GF-D8 (cell line): Measurements from ENCODE around the gene PANK3.
"Not testable (repeated sequence)": the region's sequence is repeated elsewhere in the genome, so short reads cannot be mapped to it uniquely, and the experiment has no call there.

Experiments used
- DNase-seq: peaks from one replicate; lab custom pipeline; 2025; lab: John Stamatoyannopoulos, UW

Gene PANK3

GRCh38 chr5:168592014-168592368 lies 12.8 kb upstream of the PANK3 start:
- no peak for DNase-seq

GRCh38 chr5:168591302-168592013 lies 12.3 kb upstream of the PANK3 start:
- no peak for DNase-seq

GRCh38 chr5:168590666-168591065 lies 11.5 kb upstream of the PANK3 start:
- DNase-seq = no peak

GRCh38 chr5:168587987-168588386 lies 8.8 kb upstream of the PANK3 start:
- no peak for DNase-seq

GRCh38 chr5:168585119-168585856 lies 6.1 kb upstream of the PANK3 start:
- no peak for DNase-seq

GRCh38 chr5:168583742-168584482 lies 4.7 kb upstream of the PANK3 start:
- DNase-seq = no peak

- DNase-seq = not testable (repeated sequence)
Observed at GRCh38 chr5:168580814-168581469, 1.8 kb upstream of the PANK3 start.

DNA sequence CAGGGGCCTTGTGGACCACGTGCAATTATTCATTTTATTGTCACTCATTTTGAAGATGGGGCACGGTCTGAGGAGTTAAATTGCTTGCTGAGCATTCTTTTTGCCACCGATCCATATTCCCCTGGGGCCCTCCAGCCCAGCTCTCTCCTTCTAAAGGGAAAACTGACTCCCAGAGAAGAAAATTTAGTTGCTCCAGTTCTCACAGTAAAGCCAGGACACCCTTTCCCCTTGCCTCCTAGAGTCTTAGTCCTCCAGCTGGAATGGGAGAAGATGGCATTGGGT lies 1.0 kb upstream of the PANK3 start:
- DNase-seq = no peak

- peak; percentile 94 for DNase-seq
Observed at GRCh38 chr5:168579488-168580226, 489 bp upstream of the PANK3 start.

DNA sequence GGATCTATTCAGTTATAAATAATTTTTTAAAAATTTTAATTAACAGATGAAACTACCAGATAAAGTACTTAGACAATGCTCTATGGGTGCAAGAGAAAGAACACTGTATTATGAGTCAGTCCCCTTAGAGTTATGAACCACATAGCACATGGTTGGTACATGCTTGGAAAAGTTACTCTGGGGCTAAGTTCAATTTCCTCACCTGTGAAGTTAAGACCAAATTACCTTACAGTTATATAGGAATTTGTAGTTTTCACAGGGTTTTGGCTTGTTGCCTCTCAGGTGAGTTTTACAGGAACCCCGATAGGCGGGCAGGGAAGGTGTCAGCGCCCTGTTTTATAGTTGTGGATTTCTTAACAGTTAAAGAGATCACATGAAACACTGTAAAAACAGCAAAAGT lies 1.2 kb downstream of the PANK3 start:
- DNase-seq = no peak

- no peak for DNase-seq
Observed at GRCh38 chr5:168575391-168576372, 3.5 kb downstream of the PANK3 start.

DNA sequence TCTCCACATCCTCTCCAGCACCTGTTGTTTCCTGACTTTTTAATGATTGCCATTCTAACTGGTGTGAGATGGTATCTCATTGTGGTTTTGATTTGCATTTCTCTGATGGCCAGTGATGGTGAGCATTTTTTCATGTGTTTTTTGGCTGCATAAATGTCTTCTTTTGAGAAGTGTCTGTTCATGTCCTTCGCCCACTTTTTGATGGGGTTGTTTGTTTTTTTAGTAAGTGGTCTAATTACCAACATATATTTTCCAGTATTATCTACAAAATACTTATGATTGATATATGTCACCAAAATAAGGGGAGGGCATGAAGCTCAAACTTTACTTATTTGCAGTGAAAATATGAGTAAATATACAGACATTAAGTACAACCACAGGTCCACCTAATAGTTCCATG lies 5.0 kb downstream of the PANK3 start:
- not testable (repeated sequence) for DNase-seq

DNA sequence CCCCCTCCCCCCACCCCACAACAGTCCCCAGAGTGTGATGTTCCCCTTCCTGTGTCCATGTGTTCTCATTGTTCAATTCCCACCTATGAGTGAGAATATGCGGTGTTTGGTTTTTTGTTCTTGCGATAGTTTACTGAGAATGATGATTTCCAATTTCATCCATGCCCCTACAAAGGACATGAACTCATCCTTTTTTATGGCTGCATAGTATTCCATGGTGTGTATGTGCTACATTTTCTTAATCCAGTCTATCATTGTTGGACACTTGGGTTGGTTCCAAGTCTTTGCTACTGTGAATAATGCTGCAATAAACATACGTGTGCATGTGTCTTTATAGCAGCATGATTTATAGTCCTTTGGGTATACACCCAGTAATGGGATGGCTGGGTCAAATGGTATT lies 5.5 kb downstream of the PANK3 start:
- not testable (repeated sequence) for DNase-seq

DNA sequence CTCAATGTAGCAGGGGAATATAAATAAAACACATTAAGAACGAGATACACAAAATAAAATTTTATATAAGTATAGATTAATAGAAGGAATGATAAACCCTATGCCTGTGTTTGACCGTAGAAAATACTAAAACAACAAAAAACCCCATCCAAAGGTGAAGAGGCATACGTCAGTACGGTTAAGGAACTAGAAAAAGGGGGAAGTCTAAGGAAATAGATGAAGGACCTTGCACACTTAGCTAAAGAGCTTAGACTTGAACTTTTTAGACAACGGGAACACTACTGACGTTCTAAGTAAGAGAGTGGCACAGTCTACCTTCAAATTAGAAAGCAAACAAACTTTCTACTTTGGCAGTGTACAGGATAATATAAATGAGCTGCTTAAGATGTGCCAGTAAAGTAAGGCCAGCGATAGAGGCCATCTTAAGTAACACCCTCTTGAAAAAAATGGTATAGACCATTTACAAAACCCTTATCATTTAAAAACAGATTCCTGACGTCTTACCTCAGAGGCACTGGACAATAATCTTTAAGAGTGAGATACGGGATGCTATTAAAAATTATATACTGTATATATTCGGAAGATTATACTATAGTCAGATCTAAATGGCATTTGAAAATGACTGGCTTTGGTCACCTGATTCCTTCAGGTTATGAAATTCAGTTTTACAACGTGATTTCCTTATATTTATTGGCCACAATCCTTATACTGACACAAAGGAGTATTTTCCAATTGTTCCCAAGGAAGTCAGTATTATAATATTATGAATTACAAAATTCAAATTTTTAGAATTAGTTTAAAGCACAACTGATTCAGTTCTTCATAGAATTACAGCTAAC lies 8.5 kb downstream of the PANK3 start:
- DNase-seq = no peak

GRCh38 chr5:168568738-168569137 lies 10.4 kb downstream of the PANK3 start:
- no peak for DNase-seq

DNA sequence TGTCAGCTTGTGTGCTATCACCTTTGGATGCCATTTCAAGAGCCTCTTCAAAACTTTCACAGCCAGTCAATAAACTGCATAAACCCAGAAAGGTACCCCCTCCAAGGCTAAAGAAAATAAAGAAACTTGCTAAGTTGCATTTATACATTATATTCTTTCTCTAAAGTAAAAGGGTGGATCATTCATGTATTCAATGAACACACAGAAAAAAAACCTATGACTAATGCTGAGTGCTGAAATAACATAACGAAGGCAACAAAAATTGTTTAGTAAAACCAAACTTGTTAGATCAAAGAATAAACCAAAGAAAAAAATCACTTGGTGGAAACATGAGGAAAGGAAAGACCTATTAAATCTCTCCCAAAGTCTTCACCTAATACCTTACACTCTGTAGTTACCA lies 15.2 kb downstream of the PANK3 start:
- DNase-seq = no peak

- no peak for DNase-seq
Observed at GRCh38 chr5:168562279-168562678, 16.9 kb downstream of the PANK3 start.

DNA sequence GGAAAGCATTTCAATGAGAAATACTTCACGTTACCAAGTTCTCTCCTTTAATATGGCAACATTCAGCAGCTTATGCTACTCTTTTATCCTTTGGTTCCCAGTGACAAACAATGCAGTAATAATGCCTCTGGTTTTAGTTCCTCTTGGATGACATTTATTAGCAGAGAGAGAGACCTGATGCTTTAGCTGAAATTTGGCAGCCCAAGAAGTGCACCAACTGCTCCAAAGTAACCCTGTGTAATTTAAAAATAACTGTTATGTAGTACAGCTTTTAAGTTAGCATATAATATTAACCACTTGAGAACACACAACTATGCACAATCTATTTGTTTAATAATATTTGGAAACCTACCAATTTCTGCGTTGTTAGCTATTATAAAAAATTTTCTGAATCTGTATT lies 21.8 kb downstream of the PANK3 start:
- no peak for DNase-seq

DNA sequence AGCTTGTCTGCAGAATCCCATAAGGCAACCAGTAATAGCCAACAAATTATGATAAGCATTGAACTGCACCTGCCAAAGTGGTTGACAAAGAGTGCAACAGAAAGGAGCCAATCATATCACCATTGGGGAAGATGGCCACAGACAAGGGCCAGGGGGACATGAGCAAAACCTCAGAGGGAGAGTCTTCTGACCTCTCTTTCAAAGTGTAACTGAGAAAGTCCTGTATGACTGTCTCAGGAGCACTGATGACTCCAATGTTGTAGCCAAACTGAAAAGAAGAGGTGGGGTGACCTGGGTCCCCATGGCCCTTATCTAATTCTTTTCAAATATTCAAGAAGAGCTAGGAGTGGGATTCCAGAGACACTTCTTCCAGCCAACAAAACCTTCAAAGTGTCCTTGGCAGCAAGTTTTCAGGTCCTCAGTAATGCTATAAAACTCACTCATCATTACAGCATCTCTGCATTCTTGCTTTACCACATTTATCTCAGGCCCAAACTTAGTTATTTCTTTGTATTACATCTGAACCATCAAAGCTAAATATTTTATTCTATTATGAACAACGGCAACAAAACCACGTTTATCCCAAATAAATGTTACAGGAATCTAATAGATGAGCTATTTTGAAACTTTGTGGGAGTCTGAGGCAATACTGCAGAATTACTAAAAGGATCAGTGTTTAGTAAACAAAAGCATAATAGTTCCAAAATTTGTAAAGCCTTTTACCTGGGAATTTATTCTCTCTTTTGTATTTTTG lies 25.6 kb downstream of the PANK3 start:
- DNase-seq = no peak
